H1 (cell line): ENCODE measurements around the gene KNDC1.

Source experiments
- CHD2 ChIP-seq: IDR thresholded peaks from 2 replicates; pipeline ENCODE4 v1.6.1; 2012; ENCODE audit warnings: low read length, improper control_type of control experiment
- EZH2 ChIP-seq: fragments of 200-600 bp; sonication (generic); IDR thresholded peaks from 2 replicates; pipeline ENCODE4 v1.7.1; 2012; ENCODE audit warnings: low read depth, mild to moderate bottlenecking, moderate library complexity, low read length, inconsistent platforms; ENCODE audit not compliant: severe bottlenecking
- GABPA ChIP-seq: IDR thresholded peaks from 2 replicates; pipeline ENCODE4 v1.6.1; 2011; ENCODE audit warnings: mild to moderate bottlenecking, low read length, moderate library complexity, borderline replicate concordance; ENCODE audit not compliant: insufficient read depth
- GTF2F1 ChIP-seq: IDR thresholded peaks from 2 replicates; pipeline ENCODE4 v1.6.1; 2012; ENCODE audit warnings: low read depth, low read length, improper control_type of control experiment, borderline replicate concordance
- POLR2A ChIP-seq, 2 experiments: IDR thresholded peaks; 1 replicate in 1 of 2; 2 replicates in 1 of 2; pipeline ENCODE4 v1.6.1; 2011; ENCODE audit warnings: low read depth in 2 of 2, low read length in 2 of 2, mild to moderate bottlenecking in 2 of 2; ENCODE audit errors: control extremely low read depth in 1 of 2
- RFX5 ChIP-seq: IDR thresholded peaks from 2 replicates; pipeline ENCODE4 v1.6.1; 2011; ENCODE audit warnings: low read depth, low read length, improper control_type of control experiment, borderline replicate concordance
- SUZ12 ChIP-seq: fragments of 200-600 bp; sonication (generic); IDR thresholded peaks from 2 replicates; pipeline ENCODE4 v1.6.1; 2012; ENCODE audit warnings: mild to moderate bottlenecking, inconsistent platforms, low read length, moderate library complexity, mixed read lengths
- TF ChIP-seq, protein P1 (sequence below), 3 experiments: IDR thresholded peaks; 1 replicate in 2 of 3; 2 replicates in 1 of 3; pipeline versions ENCODE4 v1.5.1 to v1.6.1; 2011; ENCODE audit warnings: low read length in 3 of 3, mild to moderate bottlenecking in 3 of 3, inconsistent platforms in 2 of 3, low read depth in 1 of 3, moderate library complexity in 1 of 3; ENCODE audit not compliant: insufficient read depth in 1 of 3; ENCODE audit errors: control extremely low read depth in 1 of 3
- TF ChIP-seq, protein P2 (sequence below): IDR thresholded peaks from 2 replicates; pipeline ENCODE4 v1.6.1; 2012; ENCODE audit warnings: low read length, inconsistent platforms

DNA sequence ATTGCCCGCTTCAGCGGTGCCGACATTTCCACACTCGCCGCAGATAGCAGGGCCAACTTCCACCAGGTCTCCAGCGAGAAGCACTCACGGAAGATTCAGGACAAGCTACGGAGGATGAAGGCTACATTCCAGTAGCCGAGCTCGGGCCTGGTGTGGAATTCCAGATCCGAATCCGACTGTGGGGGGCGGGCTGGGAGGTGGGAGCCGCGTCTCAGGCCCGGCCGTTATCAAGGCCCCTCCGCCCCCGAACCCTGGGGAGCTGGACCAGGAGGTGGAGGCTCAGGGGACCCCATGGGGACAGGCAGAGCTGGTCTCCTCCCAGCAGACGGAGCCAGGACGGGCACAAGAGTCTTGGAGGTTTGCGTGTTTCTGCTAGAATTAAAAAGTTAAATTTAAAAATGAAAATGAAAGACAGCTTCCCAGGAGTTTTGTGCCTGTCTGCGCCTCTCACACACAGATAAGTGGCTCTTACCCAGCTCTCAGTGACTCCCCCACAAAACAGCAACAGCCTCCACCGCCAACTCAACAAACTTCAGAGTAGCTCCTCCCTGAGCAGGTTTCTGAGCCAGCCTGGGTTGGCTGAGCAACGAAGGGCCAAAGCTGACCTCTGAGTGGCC, 64.8 kb downstream of the KNDC1 start:
- TF ChIP-seq, protein P1, sequence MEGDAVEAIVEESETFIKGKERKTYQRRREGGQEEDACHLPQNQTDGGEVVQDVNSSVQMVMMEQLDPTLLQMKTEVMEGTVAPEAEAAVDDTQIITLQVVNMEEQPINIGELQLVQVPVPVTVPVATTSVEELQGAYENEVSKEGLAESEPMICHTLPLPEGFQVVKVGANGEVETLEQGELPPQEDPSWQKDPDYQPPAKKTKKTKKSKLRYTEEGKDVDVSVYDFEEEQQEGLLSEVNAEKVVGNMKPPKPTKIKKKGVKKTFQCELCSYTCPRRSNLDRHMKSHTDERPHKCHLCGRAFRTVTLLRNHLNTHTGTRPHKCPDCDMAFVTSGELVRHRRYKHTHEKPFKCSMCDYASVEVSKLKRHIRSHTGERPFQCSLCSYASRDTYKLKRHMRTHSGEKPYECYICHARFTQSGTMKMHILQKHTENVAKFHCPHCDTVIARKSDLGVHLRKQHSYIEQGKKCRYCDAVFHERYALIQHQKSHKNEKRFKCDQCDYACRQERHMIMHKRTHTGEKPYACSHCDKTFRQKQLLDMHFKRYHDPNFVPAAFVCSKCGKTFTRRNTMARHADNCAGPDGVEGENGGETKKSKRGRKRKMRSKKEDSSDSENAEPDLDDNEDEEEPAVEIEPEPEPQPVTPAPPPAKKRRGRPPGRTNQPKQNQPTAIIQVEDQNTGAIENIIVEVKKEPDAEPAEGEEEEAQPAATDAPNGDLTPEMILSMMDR (IDR thresholded peaks at IDR 0.05; ENCODE audit: control extremely low read depth in 1 of 3, insufficient read depth in 1 of 3, low read depth in 1 of 3, low read length in 3 of 3) = no peak
- TF ChIP-seq GABPA = no peak
- no peak for TF ChIP-seq EZH2
- no peak for TF ChIP-seq GTF2F1
- TF ChIP-seq CHD2 = no peak
- TF ChIP-seq RFX5 = no peak
- TF ChIP-seq SUZ12 = no peak
- TF ChIP-seq, protein P2, sequence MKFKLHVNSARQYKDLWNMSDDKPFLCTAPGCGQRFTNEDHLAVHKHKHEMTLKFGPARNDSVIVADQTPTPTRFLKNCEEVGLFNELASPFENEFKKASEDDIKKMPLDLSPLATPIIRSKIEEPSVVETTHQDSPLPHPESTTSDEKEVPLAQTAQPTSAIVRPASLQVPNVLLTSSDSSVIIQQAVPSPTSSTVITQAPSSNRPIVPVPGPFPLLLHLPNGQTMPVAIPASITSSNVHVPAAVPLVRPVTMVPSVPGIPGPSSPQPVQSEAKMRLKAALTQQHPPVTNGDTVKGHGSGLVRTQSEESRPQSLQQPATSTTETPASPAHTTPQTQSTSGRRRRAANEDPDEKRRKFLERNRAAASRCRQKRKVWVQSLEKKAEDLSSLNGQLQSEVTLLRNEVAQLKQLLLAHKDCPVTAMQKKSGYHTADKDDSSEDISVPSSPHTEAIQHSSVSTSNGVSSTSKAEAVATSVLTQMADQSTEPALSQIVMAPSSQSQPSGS = no peak
- TF ChIP-seq POLR2A (IDR thresholded peaks at IDR 0.05; ENCODE audit: control extremely low read depth in 1 of 2, low read depth in 2 of 2, low read length in 2 of 2) = no peak
